Neuronal stem cell (in vitro differentiated cells): ENCODE results near the gene XRCC5.

Experiments used
- DNase-seq: peaks from one replicate; pipeline ENCODE4 v3.0.0-alpha.2; 2013; ENCODE audit warnings: low spot score
- H2AFZ ChIP-seq: one replicate; pipeline ENCODE4 v1.6.1; 2013; ENCODE audit warnings: mild to moderate bottlenecking, low read length, inconsistent platforms
- H2AK5ac ChIP-seq: 2 replicates; pipeline ENCODE4 v1.6.1; 2013; ENCODE audit warnings: low read depth, mild to moderate bottlenecking, inconsistent platforms, low read length, moderate library complexity, mixed read lengths
- H2BK120ac ChIP-seq: 2 replicates; pipeline ENCODE4 v1.6.1; 2013; ENCODE audit warnings: low read depth, mild to moderate bottlenecking, inconsistent platforms, low read length, moderate library complexity, mixed read lengths
- H2BK12ac ChIP-seq: one replicate; pipeline ENCODE4 v1.6.1; 2013; ENCODE audit warnings: low read length, inconsistent platforms
- H2BK15ac ChIP-seq: 2 replicates; pipeline ENCODE4 v1.6.1; 2013; ENCODE audit warnings: mild to moderate bottlenecking, low read length, inconsistent platforms, mixed read lengths
- H2BK5ac ChIP-seq: one replicate; pipeline ENCODE4 v1.6.1; 2013; ENCODE audit warnings: inconsistent platforms, mild to moderate bottlenecking, low read length, moderate library complexity
- H3K14ac ChIP-seq: one replicate; pipeline ENCODE4 v1.6.1; 2013; ENCODE audit warnings: low read length, inconsistent platforms
- H3K18ac ChIP-seq: 2 replicates; pipeline ENCODE4 v1.6.1; 2013; ENCODE audit warnings: low read length, inconsistent platforms
- H3K23ac ChIP-seq: 2 replicates; pipeline ENCODE4 v1.6.1; 2013; ENCODE audit warnings: low read depth, mild to moderate bottlenecking, mixed read lengths, low read length, inconsistent platforms; ENCODE audit not compliant: poor library complexity
- H3K27ac ChIP-seq: replicated peaks from 3 replicates; pipeline ENCODE4 v1.5.1; 2013; ENCODE audit warnings: low read length, inconsistent platforms
- H3K27me3 ChIP-seq, 3 experiments: 2 replicates each; pipeline ENCODE4 v1.6.1; 2013; ENCODE audit warnings: low read length in 3 of 3, mild to moderate bottlenecking in 2 of 3, inconsistent platforms in 1 of 3, low read depth in 1 of 3, mixed read lengths in 1 of 3, moderate library complexity in 1 of 3; ENCODE audit not compliant: control insufficient read depth in 3 of 3, insufficient read depth in 3 of 3
- H3K36me3 ChIP-seq, 2 donors: replicated peaks in 1 of 2; 2 replicates each; pipeline ENCODE4 v1.6.1; 2013; ENCODE audit warnings: low read length in 2 of 2; ENCODE audit not compliant: control insufficient read depth in 2 of 2, insufficient read depth in 2 of 2
- H3K4ac ChIP-seq: 2 replicates; pipeline ENCODE4 v1.6.1; 2013; ENCODE audit warnings: inconsistent platforms, mild to moderate bottlenecking, low read length, moderate library complexity
- H3K4me1 ChIP-seq, 2 donors: 1 replicate in 1 of 2; 2 replicates in 1 of 2; pipeline ENCODE4 v1.6.1; 2013; ENCODE audit warnings: low read length in 2 of 2, low read depth in 1 of 2; ENCODE audit not compliant: control insufficient read depth in 2 of 2, insufficient read depth in 1 of 2
- H3K4me2 ChIP-seq: one replicate; pipeline ENCODE4 v1.6.1; 2013; ENCODE audit warnings: mild to moderate bottlenecking, low read length, inconsistent platforms; ENCODE audit not compliant: insufficient read depth, poor library complexity, severe bottlenecking
- H3K4me3 ChIP-seq, 2 donors: 2 replicates each; pipeline ENCODE4 v1.5.1; 2013; ENCODE audit warnings: low read length in 2 of 2, mild to moderate bottlenecking in 2 of 2, inconsistent platforms in 1 of 2, moderate library complexity in 1 of 2
- H3K79me1 ChIP-seq: one replicate; pipeline ENCODE4 v1.6.1; 2013; ENCODE audit warnings: low read depth, mild to moderate bottlenecking, inconsistent platforms, low read length, moderate library complexity
- H3K9ac ChIP-seq: one replicate; pipeline ENCODE4 v1.6.1; 2013; ENCODE audit warnings: mild to moderate bottlenecking, low read depth, low read length, inconsistent platforms; ENCODE audit not compliant: poor library complexity
- H3K9me3 ChIP-seq, 2 donors: replicated peaks in 1 of 2; 2 replicates each; pipeline versions ENCODE3 to v1.6.1; 2013; ENCODE audit warnings: low read length in 2 of 2, mild to moderate bottlenecking in 2 of 2, inconsistent platforms in 1 of 2, low read depth in 1 of 2, mixed read lengths in 1 of 2, moderate library complexity in 1 of 2; ENCODE audit not compliant: control insufficient read depth in 2 of 2, insufficient read depth in 1 of 2
- H4K8ac ChIP-seq: one replicate; pipeline ENCODE4 v1.6.1; 2013; ENCODE audit warnings: low read depth, mild to moderate bottlenecking, inconsistent platforms, low read length, moderate library complexity
- H4K91ac ChIP-seq: one replicate; pipeline ENCODE4 v1.6.1; 2013; ENCODE audit warnings: low read length, low read depth, mild to moderate bottlenecking, inconsistent platforms; ENCODE audit not compliant: poor library complexity
- WGBS, 2 donors: extraction: QIAGEN DNeasy Blood & Tissue Kit; methylation state at CpG; one replicate each; pipeline ENCODE4 v1.1.7; 2013; ENCODE audit warnings: missing lambda C conversion rate in 2 of 2, mixed read lengths in 1 of 2; ENCODE audit not compliant: insufficient read length in 2 of 2, insufficient replicate concordance in 1 of 2; ENCODE audit errors: extremely low coverage in 2 of 2; 5-methylcytosine and 5-hydroxymethylcytosine counted together

Gene XRCC5

DNA sequence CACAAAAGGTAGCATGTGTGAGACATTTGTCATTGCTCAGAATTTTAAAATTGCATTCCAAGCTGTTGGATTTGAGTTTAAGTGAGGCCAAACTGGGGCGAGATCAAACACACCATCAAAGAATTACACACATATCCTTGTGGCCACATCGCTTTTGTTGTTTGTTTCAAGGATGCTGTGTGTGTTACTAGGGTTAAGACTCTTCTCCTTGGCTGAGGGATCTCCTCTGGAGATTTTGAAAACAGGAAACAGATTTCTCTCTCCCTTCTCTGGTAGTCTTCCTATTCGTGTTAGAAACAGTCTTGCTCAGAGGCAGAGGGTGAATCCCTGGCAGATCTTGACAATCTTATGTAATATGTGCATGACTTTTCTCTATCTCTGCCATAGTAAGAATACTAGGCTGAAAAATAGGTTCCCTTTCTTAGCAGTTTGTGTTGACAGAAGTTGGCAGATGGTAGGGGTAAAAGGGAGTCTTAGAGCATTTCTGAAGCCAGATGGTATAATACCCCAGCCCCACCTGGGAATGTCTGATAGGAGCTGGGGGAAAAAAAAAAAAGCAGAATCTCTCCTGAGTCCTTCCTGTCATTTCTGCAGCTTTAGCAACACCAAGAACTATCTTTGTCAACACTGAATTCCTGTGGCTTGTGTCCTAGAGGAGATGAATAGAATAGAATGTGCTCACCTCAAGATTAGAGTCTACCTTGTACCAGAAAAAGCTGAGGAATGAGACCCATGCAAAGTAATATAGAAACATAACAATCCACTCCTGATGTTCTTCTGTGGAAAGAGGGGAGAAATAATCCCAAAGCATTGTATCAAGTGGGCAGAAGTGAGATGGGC is 101.8 kb downstream of the XRCC5 start:
- Histone ChIP-seq H2AK5ac (no peak overlapping the region), H3K9ac (peak overlapping the region; percentile 15), H2BK12ac (no peak overlapping the region), H2BK15ac (no peak overlapping the region), H3K79me1 (no peaks in the 10 kb centered on the region), H4K8ac (no peak overlapping the region), H3K14ac (no peak overlapping the region), H4K91ac (no peak overlapping the region), H3K9me3 (no peaks in the 10 kb centered on the region), H3K27ac (no peak overlapping the region), H3K23ac (no peak overlapping the region), H3K4ac (no peak overlapping the region), H3K27me3 (no peaks in the 10 kb centered on the region), H3K4me1 (no peaks in the 10 kb centered on the region), H3K36me3 (peaks cover 9 to 78% of the 10 kb centered on the region in 2 donors), H2BK5ac (no peak overlapping the region), H2AFZ (no peak overlapping the region), H3K18ac (no peak overlapping the region), H3K4me2 (no peak overlapping the region), H3K4me3 (no peak overlapping the region), H2BK120ac (no peak overlapping the region)
- WGBS, 2 donors: no CpG with 5 or more reads among the region's 3 CpGs
- no peak for DNase-seq

DNA sequence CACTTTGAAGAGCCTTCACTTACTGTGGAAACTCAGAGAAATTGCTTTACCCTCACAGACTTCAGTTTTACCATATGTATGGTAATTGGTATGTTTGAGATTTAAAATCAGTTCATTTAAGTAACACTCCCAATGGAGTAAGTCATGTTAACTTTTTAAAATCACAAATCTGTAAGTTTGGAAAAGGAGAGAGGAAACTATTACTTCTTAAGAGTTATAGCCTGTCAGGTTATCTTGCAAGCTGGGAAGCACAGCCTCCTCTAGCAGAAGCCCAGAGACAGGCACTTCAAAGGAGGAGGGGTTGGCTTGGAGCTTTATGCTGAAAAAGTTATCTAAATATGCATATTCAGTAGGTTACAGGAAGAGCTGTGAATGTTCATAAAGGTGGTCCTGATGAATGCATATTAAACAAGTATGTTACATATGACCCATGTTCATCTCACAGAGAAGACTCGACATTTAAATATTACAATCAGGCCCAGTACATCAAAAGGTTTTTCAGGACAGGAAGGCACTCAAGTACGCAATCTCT is 102.5 kb downstream of the XRCC5 start:
- H4K8ac ChIP-seq: no peak overlapping the region
- WGBS, 2 donors: no CpG with 5 or more reads among the region's 2 CpGs
- H4K91ac ChIP-seq: no peak overlapping the region
- no peak overlapping the region for H2BK15ac ChIP-seq
- H3K4ac ChIP-seq: no peak overlapping the region
- H3K79me1 ChIP-seq: no peaks in the 10 kb centered on the region
- H2AK5ac ChIP-seq: no peak overlapping the region
- H3K18ac ChIP-seq: no peak overlapping the region
- H2BK5ac ChIP-seq: no peak overlapping the region
- no peak overlapping the region for H2AFZ ChIP-seq
- no peak overlapping the region for H3K4me2 ChIP-seq
- peaks cover 6 to 72% of the 10 kb centered on the region in 2 donors for H3K36me3 ChIP-seq
- no peak overlapping the region for H2BK120ac ChIP-seq
- no peak overlapping the region for H3K23ac ChIP-seq
- H2BK12ac ChIP-seq: no peak overlapping the region
- H3K4me1 ChIP-seq: no peaks in the 10 kb centered on the region
- no peak overlapping the region for H3K9ac ChIP-seq
- H3K27ac ChIP-seq: no peak overlapping the region
- no peak overlapping the region for H3K14ac ChIP-seq
- no peak overlapping the region for H3K4me3 ChIP-seq
- H3K9me3 ChIP-seq: no peaks in the 10 kb centered on the region
- no peak for DNase-seq
- H3K27me3 ChIP-seq: no peaks in the 10 kb centered on the region

DNA sequence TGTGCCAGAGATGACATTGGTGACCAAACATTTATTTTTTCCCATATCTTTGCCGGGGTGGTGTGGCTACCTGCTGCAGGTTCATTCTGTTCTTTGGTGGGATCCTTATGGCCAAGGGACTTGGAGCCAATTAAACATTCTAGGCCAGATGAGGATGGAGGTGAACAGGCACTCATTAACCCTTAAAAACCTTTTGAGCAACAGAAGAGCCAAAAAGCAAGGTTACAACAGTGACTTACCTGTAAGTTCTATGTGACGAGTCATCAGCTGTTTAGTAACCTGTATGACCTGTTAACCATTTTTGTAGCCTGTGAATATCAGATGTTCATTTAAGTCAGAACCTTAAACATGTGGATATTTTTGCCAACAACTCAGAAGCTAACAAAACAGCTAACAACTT is 105.6 kb downstream of the XRCC5 start:
- H3K9me3 ChIP-seq: no peaks in the 10 kb centered on the region
- H2BK12ac ChIP-seq: no peak overlapping the region
- no peak overlapping the region for H2AFZ ChIP-seq
- no peak overlapping the region for H3K4ac ChIP-seq
- H3K4me2 ChIP-seq: no peak overlapping the region
- H3K23ac ChIP-seq: no peak overlapping the region
- DNase-seq: no peak
- H3K36me3 ChIP-seq: peaks cover 0 to 56% of the 10 kb centered on the region in 2 donors
- H2AK5ac ChIP-seq: no peak overlapping the region
- H3K79me1 ChIP-seq: no peaks in the 10 kb centered on the region
- no peak overlapping the region for H3K18ac ChIP-seq
- WGBS, 2 donors: no CpG with 5 or more reads among the region's 2 CpGs
- no peak overlapping the region for H2BK15ac ChIP-seq
- H4K91ac ChIP-seq: no peak overlapping the region
- no peak overlapping the region for H3K27ac ChIP-seq
- H3K4me3 ChIP-seq: no peak overlapping the region
- no peak overlapping the region for H3K14ac ChIP-seq
- H2BK120ac ChIP-seq: no peak overlapping the region
- no peaks in the 10 kb centered on the region for H3K27me3 ChIP-seq
- no peak overlapping the region for H2BK5ac ChIP-seq
- H4K8ac ChIP-seq: no peak overlapping the region
- peaks cover 0 to 5% of the 10 kb centered on the region in 2 donors for H3K4me1 ChIP-seq
- no peak overlapping the region for H3K9ac ChIP-seq

DNA sequence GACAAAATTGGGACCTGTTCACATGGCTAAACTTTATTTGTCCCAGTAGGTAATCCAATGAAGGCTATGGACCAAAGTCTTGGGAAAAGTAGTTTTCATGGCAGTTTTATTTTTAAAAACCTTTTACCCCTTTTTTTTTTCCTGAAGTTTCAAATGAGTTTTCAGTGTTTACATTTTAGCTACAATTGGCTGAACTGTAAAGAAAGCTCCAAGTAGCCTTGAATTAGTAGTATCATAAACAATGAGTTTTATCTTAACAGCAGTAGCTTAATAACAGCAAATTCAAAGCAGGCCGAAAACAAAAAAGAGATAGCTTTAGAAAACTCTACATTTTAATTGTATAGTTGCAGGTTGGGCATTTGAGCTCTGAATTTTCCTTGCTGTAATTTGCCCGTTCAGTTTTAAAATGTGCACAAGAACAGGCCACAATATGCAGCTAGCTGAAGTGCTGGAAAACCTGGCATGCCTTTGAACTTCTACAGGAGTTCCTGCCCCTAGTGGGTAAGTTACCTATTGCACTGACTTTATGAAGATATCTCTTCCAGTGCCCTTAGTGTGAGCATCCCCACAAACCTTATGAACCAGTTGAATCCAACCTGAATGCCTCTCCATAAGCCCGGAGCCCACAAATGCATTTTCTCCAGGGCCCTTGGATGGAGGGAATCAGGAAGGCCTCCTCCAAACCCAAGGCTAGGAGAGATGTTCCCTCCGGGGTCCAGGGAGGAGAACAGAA is 106.7 kb downstream of the XRCC5 start:
- Histone ChIP-seq H3K4me3 (no peak overlapping the region), H3K4me1 (peaks cover 0 to 5% of the 10 kb centered on the region in 2 donors), H3K27ac (no peak overlapping the region), H4K91ac (no peak overlapping the region), H2AK5ac (no peak overlapping the region), H2BK5ac (no peak overlapping the region), H3K23ac (no peak overlapping the region), H3K4ac (no peak overlapping the region), H2AFZ (no peak overlapping the region), H3K18ac (no peak overlapping the region), H2BK12ac (no peak overlapping the region), H2BK120ac (no peak overlapping the region), H3K27me3 (no peaks in the 10 kb centered on the region), H3K36me3 (peaks cover 0 to 50% of the 10 kb centered on the region in 2 donors), H2BK15ac (no peak overlapping the region), H3K9me3 (no peaks in the 10 kb centered on the region), H3K4me2 (no peak overlapping the region), H3K9ac (no peak overlapping the region), H3K79me1 (no peaks in the 10 kb centered on the region), H4K8ac (no peak overlapping the region), H3K14ac (no peak overlapping the region)
- WGBS, 2 donors: no CpG with 5 or more reads among the region's 4 CpGs
- DNase-seq: no peak
